HTR-8/SVneo (cell line): Measurements from ENCODE around the gene ARHGAP6.
A peak's percentile ranks its signal among the peaks of the same experiment; 100 is the strongest.

ENCODE experiments used
- DNase-seq: peaks from one replicate; pipeline ENCODE4 v3.0.0; 2011; ENCODE audit warnings: low spot score, mixed read lengths; ENCODE audit not compliant: insufficient read length
- FAIRE-seq: peaks from 2 replicates; lab custom pipeline; 2011; peaks lifted over from hg19 to GRCh38; lab: Jason Lieb, UNC

The ARHGAP6 gene

GRCh38 chrX:11665168-11666111 lies at the start of gene ARHGAP6:
Gene ARHGAP6, minus strand, starts transcription at chrX:11665920. Its CDS starts 1,092 bp downstream, at chrX:11664828.
- FAIRE-seq (no peak), DNase-seq (peak; percentile 3)

DNA sequence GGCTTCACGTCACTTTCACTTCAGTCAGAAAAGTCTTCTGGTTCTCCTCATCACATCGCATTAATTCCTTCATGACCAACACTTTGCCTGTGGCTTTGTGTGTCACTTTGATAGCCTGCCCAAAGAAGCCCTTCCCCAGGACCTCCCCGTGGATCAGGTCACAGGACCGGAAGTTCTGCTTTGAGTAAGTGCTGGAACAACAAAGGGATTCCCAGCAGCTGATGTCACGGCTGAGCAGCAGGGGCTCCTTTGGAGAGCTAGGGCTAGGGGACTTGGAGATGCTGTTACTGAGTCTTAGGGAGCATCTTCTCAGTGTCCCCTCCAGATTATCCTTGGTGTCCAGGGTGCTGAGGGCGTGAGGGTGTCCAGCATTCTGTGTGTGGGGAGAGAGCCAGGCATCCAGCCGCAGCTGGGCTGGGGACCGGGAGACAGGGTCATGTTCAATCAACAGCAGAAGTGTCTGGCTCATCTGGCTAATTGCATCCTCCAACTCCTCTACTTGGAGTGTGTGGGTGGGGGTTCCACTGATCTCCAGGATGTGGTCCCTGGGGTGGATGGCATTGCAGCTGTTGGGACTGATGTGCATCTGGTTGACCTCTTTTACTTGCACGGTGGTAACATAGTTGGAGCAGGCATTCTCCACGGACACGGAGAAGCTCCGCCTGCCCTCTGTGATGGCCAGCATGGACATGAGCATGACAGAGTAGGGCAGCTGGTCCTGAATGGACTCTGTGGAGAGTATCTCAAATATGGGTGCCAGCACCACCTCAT lies 39.2 kb upstream of the ARHGAP6 start:
- DNase-seq: no peak
- no peak for FAIRE-seq

DNA sequence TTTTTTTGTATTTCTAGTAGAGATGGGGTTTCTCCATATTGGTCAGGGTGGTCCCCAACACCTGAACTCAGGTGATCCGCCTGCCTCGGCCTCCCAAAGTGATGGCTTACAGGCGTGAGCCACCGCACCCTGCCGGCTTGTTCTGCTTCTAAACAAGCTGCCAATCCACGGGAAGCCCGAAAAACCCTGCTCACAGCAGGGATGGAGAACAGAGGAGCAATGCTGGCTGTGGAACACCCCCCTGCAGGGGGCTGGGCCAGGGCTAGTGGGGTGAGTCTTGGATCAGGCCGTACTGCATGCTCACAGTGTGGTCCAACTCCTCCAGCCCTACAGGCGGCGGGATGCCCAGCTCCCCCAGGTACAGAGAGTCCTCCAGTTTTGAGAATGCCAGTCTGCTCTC lies 38.1 kb upstream of the ARHGAP6 start:
- no peak for FAIRE-seq
- DNase-seq: no peak

GRCh38 chrX:11702965-11703631 lies 37.4 kb upstream of the ARHGAP6 start:
- DNase-seq (no peak), FAIRE-seq (no peak)

GRCh38 chrX:11702420-11702819 lies 36.7 kb upstream of the ARHGAP6 start:
- FAIRE-seq: no peak
- DNase-seq: no peak

GRCh38 chrX:11698702-11699101 lies 33.0 kb upstream of the ARHGAP6 start:
- no peak for FAIRE-seq
- DNase-seq: no peak

DNA sequence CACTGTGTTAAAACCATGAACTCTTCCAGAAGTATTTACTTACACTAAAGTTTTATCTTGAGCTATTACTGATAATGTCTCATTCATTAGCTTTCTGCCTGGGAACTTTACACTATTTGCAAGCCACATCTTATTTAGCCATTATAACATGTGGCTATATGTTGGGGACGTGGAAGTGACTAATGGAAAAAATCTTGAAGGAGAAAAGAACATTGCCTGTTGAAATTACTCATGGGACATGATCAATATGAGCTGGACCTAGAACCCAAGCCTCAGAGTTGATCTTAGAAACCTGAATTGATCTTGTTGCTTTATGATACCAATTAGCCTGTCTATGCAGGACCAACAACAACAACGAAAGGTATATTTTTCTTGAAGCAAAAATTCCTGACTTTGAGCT lies 22.5 kb upstream of the ARHGAP6 start:
- DNase-seq (no peak), FAIRE-seq (no peak)

DNA sequence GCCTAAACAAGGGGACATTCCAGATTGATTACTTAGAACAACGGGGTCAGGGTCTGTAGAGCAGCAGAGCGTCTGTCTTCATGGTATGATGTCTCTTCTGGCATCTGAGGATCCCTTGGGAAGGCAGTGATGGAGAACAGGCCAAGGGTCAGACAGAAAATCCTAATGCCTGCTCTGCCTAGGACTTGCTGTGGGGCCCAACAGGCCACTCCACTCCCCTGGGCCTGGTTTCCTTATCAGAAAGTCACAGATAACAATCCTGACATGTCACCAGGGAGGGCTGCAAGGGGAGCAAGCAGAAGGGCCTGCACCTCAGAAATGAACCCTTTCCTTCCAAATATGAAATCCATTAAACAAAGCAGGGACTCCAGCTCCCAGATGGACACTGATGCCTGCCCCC lies 21.4 kb upstream of the ARHGAP6 start:
- DNase-seq (no peak), FAIRE-seq (no peak)

- no peak for FAIRE-seq
- DNase-seq: no peak
Measured at GRCh38 chrX:11683057-11683456, 17.3 kb upstream of the ARHGAP6 start.

DNA sequence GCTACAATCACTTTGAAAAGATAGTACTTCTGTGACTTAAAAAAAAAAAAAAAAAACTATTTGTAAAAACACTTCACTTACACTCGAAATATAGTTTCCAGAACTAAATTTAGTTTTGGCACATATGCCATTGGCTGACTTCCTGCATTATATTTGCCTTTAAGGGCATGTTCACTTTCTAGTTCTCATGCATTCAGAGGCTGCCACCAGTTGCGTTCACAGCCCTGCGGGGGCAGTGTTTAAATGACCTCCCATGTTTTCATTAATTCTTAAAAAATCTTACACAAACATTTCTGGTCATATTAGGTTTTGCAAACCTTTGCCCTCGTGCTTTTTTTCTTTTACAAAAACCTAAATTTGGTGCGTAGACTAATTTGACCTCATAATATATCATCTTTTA lies 12.4 kb upstream of the ARHGAP6 start:
- FAIRE-seq: no peak
- no peak for DNase-seq

GRCh38 chrX:11672213-11672612 lies 6.5 kb upstream of the ARHGAP6 start:
- FAIRE-seq: no peak
- DNase-seq: no peak

DNA sequence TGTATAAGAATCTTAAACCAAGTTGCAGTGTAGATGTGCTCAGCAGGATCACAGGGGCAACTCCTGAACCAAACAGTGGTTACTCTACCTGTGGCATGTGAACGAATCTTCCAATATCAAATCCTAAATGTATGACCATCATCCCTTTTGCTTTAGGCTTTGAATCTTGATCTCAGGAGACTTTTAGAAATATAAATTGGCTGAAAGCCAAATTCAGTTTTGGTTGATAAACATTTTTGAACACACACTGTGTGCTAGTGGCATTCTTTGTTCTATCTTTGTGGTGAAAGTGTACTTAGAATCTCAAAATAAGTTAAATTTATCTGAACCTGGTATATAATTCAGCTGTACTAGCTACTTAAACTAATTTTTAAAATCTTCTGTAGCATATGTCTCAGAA lies 4.6 kb upstream of the ARHGAP6 start:
- FAIRE-seq: no peak
- no peak for DNase-seq

GRCh38 chrX:11666952-11667685 lies 1.4 kb upstream of the ARHGAP6 start:
- FAIRE-seq (no peak), DNase-seq (no peak)

DNA sequence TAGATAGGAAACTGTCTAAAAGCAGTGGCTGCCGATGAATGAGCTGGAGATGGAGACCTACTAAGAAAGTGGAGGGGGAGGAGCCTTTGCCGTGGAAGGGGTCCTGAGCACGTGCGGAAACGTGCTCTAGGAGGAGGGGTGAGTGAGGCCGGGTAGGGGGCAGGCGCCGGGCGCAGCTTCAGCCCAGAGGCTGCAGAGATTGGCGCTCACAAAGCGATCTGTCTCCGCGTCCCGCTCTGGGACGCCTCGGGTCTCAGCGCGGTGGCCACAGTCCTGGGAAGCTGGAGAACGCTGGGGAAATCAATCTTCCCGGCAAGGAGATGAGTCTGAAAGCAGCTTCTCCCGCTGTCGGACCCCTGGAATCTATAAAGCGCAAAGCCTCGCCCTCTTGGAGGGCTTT lies 444 bp upstream of the ARHGAP6 start:
- DNase-seq (peak; percentile 8), FAIRE-seq (no peak)

- no peak for DNase-seq
- FAIRE-seq: no peak
Measured at GRCh38 chrX:11664211-11665167, 1.2 kb downstream of the ARHGAP6 start.

GRCh38 chrX:11663875-11664210 lies 1.9 kb downstream of the ARHGAP6 start:
- FAIRE-seq (no peak), DNase-seq (no peak)

DNA sequence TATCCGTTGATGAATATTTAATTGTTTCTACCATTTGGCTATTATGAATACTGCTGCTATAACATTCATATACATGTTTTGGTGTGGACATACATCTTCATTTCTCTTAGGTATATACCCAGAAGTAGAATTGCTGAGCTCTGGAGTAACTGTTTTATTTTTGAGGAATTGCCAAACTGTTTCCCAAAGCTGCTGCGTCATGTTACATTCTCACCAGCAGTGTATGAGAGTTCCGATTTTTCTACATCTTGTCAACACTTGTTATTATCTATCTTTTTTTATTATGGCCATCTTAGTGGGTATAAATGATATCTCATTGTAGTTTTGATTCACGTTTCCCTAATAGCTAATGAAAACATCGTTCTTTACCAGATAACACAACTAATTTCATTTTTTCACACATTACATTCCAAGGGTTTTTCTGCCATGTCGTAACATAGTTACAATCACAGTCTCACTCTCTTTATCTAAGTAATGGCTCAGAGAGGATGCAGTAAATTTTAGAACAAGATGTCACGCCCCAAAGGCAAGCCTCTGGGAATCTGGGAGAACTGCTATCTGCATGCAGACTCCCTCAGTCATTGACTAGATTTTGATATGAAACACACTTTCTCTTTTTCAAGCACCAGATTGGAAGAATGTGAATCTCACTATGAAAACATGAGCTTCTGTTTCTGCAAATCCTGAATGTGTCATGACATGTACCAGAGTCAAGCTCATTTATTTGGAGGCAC lies 10.3 kb downstream of the ARHGAP6 start:
- FAIRE-seq (no peak), DNase-seq (no peak)

- FAIRE-seq: no peak
Measured at GRCh38 chrX:11648705-11649519, 16.8 kb downstream of the ARHGAP6 start.

More at GRCh38 chrX:11648705-11649519, 16.8 kb downstream of the ARHGAP6 start:
- DNase-seq: no peak
